Frontal cortex (tissue), 4 donors: ENCODE data around the gene ZNF280B. TPM values are rescaled to one million over a fixed set of nuclear protein-coding genes. Genes with fewer than 3 reads are reported as not detected.

Experiments used
- DNase-seq, 2 donors: peaks; one replicate each; pipeline ENCODE4 v3.0.0; 2012; ENCODE audit warnings: low spot score in 2 of 2
- FAIRE-seq: peaks from 2 replicates; lab custom pipeline; 2012; peaks lifted over from hg19 to GRCh38; lab: Jason Lieb, UNC
- total RNA-seq: library from RNA; depleted of rRNA; stranded (reverse); fragments of >200 nt; gene quantifications from one replicate; pipeline ENCODE4 v1.2.3, GENCODE V29; 2014
- donor health status: control.
- donor health status: control.
- donor health status: control.

ZNF280B gene
- total RNA-seq = 4.1 TPM

- DNase-seq (peak; percentile 56 to 69), FAIRE-seq (no peak)
Measured at GRCh38 chr22:22508274-22509176, at the start of gene ZNF280B. ZNF280B (minus strand) TSS chr22:22508742; CDS start chr22:22489398, 19,344 bp downstream.

- FAIRE-seq (no peak), DNase-seq (no peak)
Measured at GRCh38 chr22:22556995-22557925, 48.7 kb upstream of the ZNF280B start.

GRCh38 chr22:22556578-22556977, 48.0 kb upstream of the ZNF280B start:
- FAIRE-seq = no peak

GRCh38 chr22:22555596-22555995, 47.1 kb upstream of the ZNF280B start:
- FAIRE-seq (no peak), DNase-seq (no peak)

More at GRCh38 chr22:22556578-22556977, 48.0 kb upstream of the ZNF280B start:
- no peak for DNase-seq

- DNase-seq (no peak), FAIRE-seq (no peak)
Measured at GRCh38 chr22:22554587-22555284, 46.2 kb upstream of the ZNF280B start.

- FAIRE-seq (no peak), DNase-seq (no peak)
Measured at GRCh38 chr22:22553735-22554586, 45.4 kb upstream of the ZNF280B start.

- DNase-seq (no peak), FAIRE-seq (no peak)
Measured at GRCh38 chr22:22553141-22553540, 44.6 kb upstream of the ZNF280B start.

GRCh38 chr22:22552630-22553029, 44.1 kb upstream of the ZNF280B start:
- no peak for FAIRE-seq
- DNase-seq = no peak

- DNase-seq (no peak), FAIRE-seq (no peak)
Measured at GRCh38 chr22:22550789-22551434, 42.4 kb upstream of the ZNF280B start.

GRCh38 chr22:22548910-22549309, 40.4 kb upstream of the ZNF280B start:
- no peak for DNase-seq
- no peak for FAIRE-seq

- FAIRE-seq = no peak
Measured at GRCh38 chr22:22548317-22548716, 39.8 kb upstream of the ZNF280B start.

GRCh38 chr22:22547692-22548300, 39.3 kb upstream of the ZNF280B start:
- DNase-seq (no peak), FAIRE-seq (no peak)

More at GRCh38 chr22:22548317-22548716, 39.8 kb upstream of the ZNF280B start:
- no peak for DNase-seq

- FAIRE-seq (no peak), DNase-seq (no peak)
Measured at GRCh38 chr22:22547226-22547625, 38.7 kb upstream of the ZNF280B start.

GRCh38 chr22:22546490-22546889, 37.9 kb upstream of the ZNF280B start:
- no peak for DNase-seq

GRCh38 chr22:22545084-22545483, 36.5 kb upstream of the ZNF280B start:
- DNase-seq = no peak
- FAIRE-seq = no peak

More at GRCh38 chr22:22546490-22546889, 37.9 kb upstream of the ZNF280B start:
- FAIRE-seq = no peak

- DNase-seq (no peak), FAIRE-seq (no peak)
Measured at GRCh38 chr22:22538226-22538989, 29.9 kb upstream of the ZNF280B start.

- DNase-seq (no peak), FAIRE-seq (no peak)
Measured at GRCh38 chr22:22536916-22537315, 28.4 kb upstream of the ZNF280B start.
